Thyroid gland (tissue), 4 donors: ENCODE data around the gene NKD1.

ENCODE experiments used
- POLR2A ChIP-seq, 2 donors: fragments of 450-650 bp; IDR thresholded peaks; one replicate each; pipeline ENCODE4 v1.6.1; 2017; ENCODE audit warnings: antibody characterized with exemption in 2 of 2, mild to moderate bottlenecking in 2 of 2, moderate library complexity in 1 of 2
- TF ChIP-seq, protein P1 (sequence below), 6 experiments: fragments of 200-600 bp in 3 of 6; fragments of 450-650 bp in 3 of 6; sonication (generic) in 3 of 6; IDR thresholded peaks; one replicate each; pipeline ENCODE4 v1.5.1; 2016 to 2019; ENCODE audit warnings: antibody characterized with exemption in 6 of 6, mild to moderate bottlenecking in 2 of 6, inconsistent platforms in 1 of 6, moderate library complexity in 1 of 6

GRCh38 chr16:50662306-50662940 lies 114.2 kb downstream of the NKD1 start:
- TF ChIP-seq, protein P1, sequence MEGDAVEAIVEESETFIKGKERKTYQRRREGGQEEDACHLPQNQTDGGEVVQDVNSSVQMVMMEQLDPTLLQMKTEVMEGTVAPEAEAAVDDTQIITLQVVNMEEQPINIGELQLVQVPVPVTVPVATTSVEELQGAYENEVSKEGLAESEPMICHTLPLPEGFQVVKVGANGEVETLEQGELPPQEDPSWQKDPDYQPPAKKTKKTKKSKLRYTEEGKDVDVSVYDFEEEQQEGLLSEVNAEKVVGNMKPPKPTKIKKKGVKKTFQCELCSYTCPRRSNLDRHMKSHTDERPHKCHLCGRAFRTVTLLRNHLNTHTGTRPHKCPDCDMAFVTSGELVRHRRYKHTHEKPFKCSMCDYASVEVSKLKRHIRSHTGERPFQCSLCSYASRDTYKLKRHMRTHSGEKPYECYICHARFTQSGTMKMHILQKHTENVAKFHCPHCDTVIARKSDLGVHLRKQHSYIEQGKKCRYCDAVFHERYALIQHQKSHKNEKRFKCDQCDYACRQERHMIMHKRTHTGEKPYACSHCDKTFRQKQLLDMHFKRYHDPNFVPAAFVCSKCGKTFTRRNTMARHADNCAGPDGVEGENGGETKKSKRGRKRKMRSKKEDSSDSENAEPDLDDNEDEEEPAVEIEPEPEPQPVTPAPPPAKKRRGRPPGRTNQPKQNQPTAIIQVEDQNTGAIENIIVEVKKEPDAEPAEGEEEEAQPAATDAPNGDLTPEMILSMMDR (IDR thresholded peaks at IDR 0.05), result no peak
- TF ChIP-seq POLR2A (IDR thresholded peaks at IDR 0.05), result no peak
